CD4-positive, CD25-positive, alpha-beta regulatory T cell (primary cell): Measurements from ENCODE around the gene KDM2B. TPM values are rescaled to one million over a fixed set of nuclear protein-coding genes. Genes with fewer than 3 reads are reported as not detected.

ENCODE experiments used
- ATAC-seq, 2 donors: fragments of 150-1000 bp; cut with Tn5 transposase; one replicate each; pipeline ENCODE4 v1.10.0; 2021; ENCODE audit warnings: low read depth in 2 of 2, moderate number of reproducible peaks in 2 of 2, moderate library complexity in 1 of 2
- DNase-seq, 3 donors: peaks; one replicate each; pipeline versions ENCODE4 v3.0.0 to v3.0.0-alpha.2; 2012 to 2022; ENCODE audit warnings: mixed read lengths in 1 of 3
- H3K27ac ChIP-seq: one replicate; pipeline ENCODE4 v1.7.0; 2013; ENCODE audit warnings: mild to moderate bottlenecking, low read length; ENCODE audit not compliant: insufficient read depth, poor library complexity, severe bottlenecking
- H3K27me3 ChIP-seq: one replicate; pipeline ENCODE4 v1.7.0; 2013; ENCODE audit warnings: low read length; ENCODE audit not compliant: control insufficient read depth, insufficient read depth
- H3K36me3 ChIP-seq: one replicate; pipeline ENCODE4 v1.7.0; 2013; ENCODE audit warnings: mild to moderate bottlenecking, low read length, moderate library complexity; ENCODE audit not compliant: control insufficient read depth, insufficient read depth
- H3K4me1 ChIP-seq: 2 replicates; pipeline ENCODE4 v1.7.0; 2013; ENCODE audit warnings: mild to moderate bottlenecking, low read length; ENCODE audit not compliant: insufficient read depth, control insufficient read depth, poor library complexity, severe bottlenecking
- H3K4me3 ChIP-seq: one replicate; pipeline ENCODE4 v1.7.0; 2013; ENCODE audit warnings: low read depth, mild to moderate bottlenecking, low read length, moderate library complexity
- H3K9me3 ChIP-seq, 2 experiments: 1 replicate in 1 of 2; 2 replicates in 1 of 2; pipeline ENCODE4 v1.7.0; 2013; ENCODE audit warnings: low read length in 2 of 2, mild to moderate bottlenecking in 1 of 2, moderate library complexity in 1 of 2; ENCODE audit not compliant: control insufficient read depth in 2 of 2
- H3K27ac Mint-ChIP-seq, 3 donors: one replicate each; pipeline ENCODE4 v1.8.0; 2020 to 2022; ENCODE audit warnings: mild to moderate bottlenecking in 3 of 3, mixed read lengths in 3 of 3, moderate library complexity in 2 of 3
- H3K27me3 Mint-ChIP-seq: one replicate; pipeline ENCODE4 v1.8.0; 2022; ENCODE audit warnings: mild to moderate bottlenecking, mixed read lengths
- H3K36me3 Mint-ChIP-seq: one replicate; pipeline ENCODE4 v1.8.0; 2020; ENCODE audit warnings: mixed read lengths
- H3K4me1 Mint-ChIP-seq, 4 donors: one replicate each; pipeline ENCODE4 v1.8.0; 2020 to 2022; ENCODE audit warnings: mixed read lengths in 4 of 4, mild to moderate bottlenecking in 1 of 4
- H3K4me3 Mint-ChIP-seq, 4 donors: one replicate each; pipeline ENCODE4 v1.8.0; 2020 to 2022; ENCODE audit warnings: mild to moderate bottlenecking in 4 of 4, mixed read lengths in 4 of 4, moderate library complexity in 3 of 4
- H3K9me3 Mint-ChIP-seq, 7 donors: one replicate each; pipeline ENCODE4 v1.8.0; 2020 to 2022; ENCODE audit warnings: mixed read lengths in 7 of 7, mild to moderate bottlenecking in 3 of 7, moderate library complexity in 2 of 7
- polyA plus RNA-seq, 4 donors: library from polyadenylated mRNA; unstranded; fragments of 300-500 nt; fragmentation: Illumina TruSeq; gene quantifications; one replicate each; pipeline ENCODE4 v1.2.3, GENCODE V29; 2021
- total RNA-seq: library from RNA; stranded (reverse); gene quantifications from one replicate; pipeline ENCODE4 v1.2.3, GENCODE V29; 2022

KDM2B gene
- total and polyA plus RNA-seq, 5 donors from 2014 or later, result 9.4 to 128 (median 11.5) TPM

- H3K27me3 ChIP-seq, result no peaks in the 10 kb centered on the region
- DNase-seq (no peak), ATAC-seq (no peak)
- no peak overlapping the region for H3K4me3 ChIP-seq
- Mint-ChIP-seq H3K4me3 (no peak overlapping the region), H3K4me1 (peaks cover 5 to 24% (median 9%) of the 10 kb centered on the region in 4 donors), H3K27me3 (no peaks in the 10 kb centered on the region), H3K9me3 (no peaks in the 10 kb centered on the region), H3K27ac (no peak overlapping the region), H3K36me3 (peaks cover 47% of the 10 kb centered on the region)
- H3K36me3 ChIP-seq, result peaks cover 96% of the 10 kb centered on the region
- H3K27ac ChIP-seq, result no peak overlapping the region
- H3K4me1 ChIP-seq, result no peaks in the 10 kb centered on the region
- no peaks in the 10 kb centered on the region for H3K9me3 ChIP-seq
These were observed 156.2 kb downstream of the KDM2B start for GRCh38 chr12:121424624-121424975.

- ATAC-seq (no peak), DNase-seq (no peak)
- no peak overlapping the region for H3K27ac Mint-ChIP-seq
These were observed 156.9 kb downstream of the KDM2B start for GRCh38 chr12:121423682-121424623.

GRCh38 chr12:121423253-121423652 is 157.6 kb downstream of the KDM2B start:
- no peak for DNase-seq
- Histone ChIP-seq H3K27ac (no peak overlapping the region), H3K36me3 (peaks cover 96% of the 10 kb centered on the region), H3K4me1 (no peaks in the 10 kb centered on the region), H3K9me3 (no peaks in the 10 kb centered on the region), H3K27me3 (no peaks in the 10 kb centered on the region), H3K4me3 (no peak overlapping the region)
- no peak overlapping the region for H3K4me3 Mint-ChIP-seq
- no peaks in the 10 kb centered on the region for H3K27me3 Mint-ChIP-seq
- H3K27ac Mint-ChIP-seq, result no peak overlapping the region
- ATAC-seq, result no peak
- no peaks in the 10 kb centered on the region for H3K9me3 Mint-ChIP-seq
- peaks cover 5 to 16% (median 9%) of the 10 kb centered on the region in 4 donors for H3K4me1 Mint-ChIP-seq
- peaks cover 42% of the 10 kb centered on the region for H3K36me3 Mint-ChIP-seq

More at GRCh38 chr12:121423682-121424623, 156.9 kb downstream of the KDM2B start:
- Mint-ChIP-seq H3K36me3 (peaks cover 47% of the 10 kb centered on the region), H3K27me3 (no peaks in the 10 kb centered on the region), H3K4me3 (no peak overlapping the region), H3K4me1 (peaks cover 5 to 17% (median 9%) of the 10 kb centered on the region in 4 donors), H3K9me3 (no peaks in the 10 kb centered on the region)
- Histone ChIP-seq H3K4me3 (no peak overlapping the region), H3K36me3 (peaks cover 96% of the 10 kb centered on the region), H3K9me3 (no peaks in the 10 kb centered on the region), H3K27ac (no peak overlapping the region), H3K27me3 (no peaks in the 10 kb centered on the region), H3K4me1 (no peaks in the 10 kb centered on the region)

- Histone ChIP-seq H3K27me3 (no peaks in the 10 kb centered on the region), H3K4me3 (no peak overlapping the region), H3K4me1 (no peaks in the 10 kb centered on the region), H3K36me3 (peaks cover 93% of the 10 kb centered on the region), H3K9me3 (no peaks in the 10 kb centered on the region), H3K27ac (no peak overlapping the region)
- ATAC-seq (no peak), DNase-seq (no peak)
- peaks cover 39% of the 10 kb centered on the region for H3K36me3 Mint-ChIP-seq
- no peaks in the 10 kb centered on the region for H3K9me3 Mint-ChIP-seq
- H3K27ac Mint-ChIP-seq, result peak overlapping the region in 1 of 3 donors; percentile 39
- no peaks in the 10 kb centered on the region for H3K27me3 Mint-ChIP-seq
- H3K4me3 Mint-ChIP-seq, result no peak overlapping the region
- peaks cover 5 to 28% (median 22%) of the 10 kb centered on the region in 4 donors for H3K4me1 Mint-ChIP-seq
These were observed 160.7 kb downstream of the KDM2B start for GRCh38 chr12:121420109-121420508.

- Mint-ChIP-seq H3K27me3 (no peaks in the 10 kb centered on the region), H3K4me1 (peaks cover 5 to 30% (median 27%) of the 10 kb centered on the region in 4 donors), H3K36me3 (peaks cover 31% of the 10 kb centered on the region), H3K4me3 (no peak overlapping the region), H3K27ac (no peak overlapping the region), H3K9me3 (no peaks in the 10 kb centered on the region)
- no peaks in the 10 kb centered on the region for H3K27me3 ChIP-seq
- H3K4me3 ChIP-seq, result no peak overlapping the region
- no peak overlapping the region for H3K27ac ChIP-seq
- peaks cover 82% of the 10 kb centered on the region for H3K36me3 ChIP-seq
- H3K4me1 ChIP-seq, result no peaks in the 10 kb centered on the region
- H3K9me3 ChIP-seq, result no peaks in the 10 kb centered on the region
- DNase-seq (no peak), ATAC-seq (no peak)
These were observed 163.0 kb downstream of the KDM2B start for GRCh38 chr12:121417847-121418246.

GRCh38 chr12:121413917-121414316 is 166.9 kb downstream of the KDM2B start:
- Mint-ChIP-seq H3K27me3 (no peaks in the 10 kb centered on the region), H3K4me3 (no peak overlapping the region), H3K4me1 (peaks cover 6 to 28% (median 23%) of the 10 kb centered on the region in 4 donors), H3K27ac (no peak overlapping the region), H3K36me3 (peaks cover 10% of the 10 kb centered on the region), H3K9me3 (no peaks in the 10 kb centered on the region)
- H3K27ac ChIP-seq, result no peak overlapping the region
- H3K4me3 ChIP-seq, result no peak overlapping the region
- peaks cover 45% of the 10 kb centered on the region for H3K36me3 ChIP-seq
- H3K4me1 ChIP-seq, result no peaks in the 10 kb centered on the region
- H3K9me3 ChIP-seq, result no peaks in the 10 kb centered on the region
- ATAC-seq, result no peak
- no peaks in the 10 kb centered on the region for H3K27me3 ChIP-seq
- DNase-seq, result no peak

GRCh38 chr12:121405211-121405610 is 175.6 kb downstream of the KDM2B start:
- no peaks in the 10 kb centered on the region for H3K27me3 Mint-ChIP-seq
- no peak overlapping the region for H3K27ac Mint-ChIP-seq
- peaks cover 20% of the 10 kb centered on the region for H3K36me3 Mint-ChIP-seq
- no peak overlapping the region for H3K4me3 Mint-ChIP-seq
- Histone ChIP-seq H3K4me1 (peaks cover 31% of the 10 kb centered on the region), H3K27ac (no peak overlapping the region), H3K4me3 (no peak overlapping the region), H3K27me3 (no peaks in the 10 kb centered on the region), H3K36me3 (peaks cover 39% of the 10 kb centered on the region), H3K9me3 (no peaks in the 10 kb centered on the region)
- ATAC-seq (no peak), DNase-seq (no peak)
- peaks cover 21 to 68% (median 37%) of the 10 kb centered on the region in 4 donors for H3K4me1 Mint-ChIP-seq
- H3K9me3 Mint-ChIP-seq, result no peaks in the 10 kb centered on the region

GRCh38 chr12:121404734-121405133 is 176.1 kb downstream of the KDM2B start:
- Mint-ChIP-seq H3K27me3 (no peaks in the 10 kb centered on the region), H3K9me3 (no peaks in the 10 kb centered on the region), H3K4me1 (peaks cover 24 to 69% (median 39%) of the 10 kb centered on the region in 4 donors), H3K4me3 (peak overlapping the region in 1 of 4 donors; percentile 66), H3K27ac (no peak overlapping the region), H3K36me3 (peaks cover 20% of the 10 kb centered on the region)
- DNase-seq (no peak), ATAC-seq (no peak)
- Histone ChIP-seq H3K27ac (no peak overlapping the region), H3K4me1 (peaks cover 31% of the 10 kb centered on the region), H3K4me3 (no peak overlapping the region), H3K36me3 (peaks cover 39% of the 10 kb centered on the region), H3K9me3 (no peaks in the 10 kb centered on the region), H3K27me3 (no peaks in the 10 kb centered on the region)
